SU-DHL-6 (cell line): ENCODE measurements around the gene TMC4.

ENCODE experiments used
- H2AFZ ChIP-seq: fragments of 200-600 bp; sonication (generic); 2 replicates; pipeline ENCODE4 v1.6.1; 2014; ENCODE audit warnings: low read depth, mild to moderate bottlenecking, moderate library complexity, mixed read lengths, antibody characterized with exemption, low read length; ENCODE audit not compliant: severe bottlenecking
- H3F3A ChIP-seq: fragments of 200-600 bp; shearing (Covaris generic); 2 replicates; pipeline ENCODE4 v1.6.0; 2016; ENCODE audit warnings: antibody characterized with exemption, mild to moderate bottlenecking; ENCODE audit not compliant: insufficient read depth
- H3K27ac ChIP-seq: fragments of 200-600 bp; sonication (generic); 2 replicates; pipeline ENCODE4 v1.5.1; 2016; ENCODE audit warnings: low read depth, mild to moderate bottlenecking, low read length, moderate library complexity, mixed read lengths
- H3K27me3 ChIP-seq: fragments of 200-600 bp; sonication (generic), shearing (Covaris generic); 2 replicates; pipeline ENCODE4 v1.6.0; 2014; ENCODE audit warnings: mild to moderate bottlenecking, low read length
- H3K36me3 ChIP-seq: fragments of 200-600 bp; sonication (generic); 2 replicates; pipeline ENCODE4 v1.6.1; 2014; ENCODE audit warnings: mild to moderate bottlenecking, low read length, mixed read lengths
- H3K4me2 ChIP-seq: fragments of 300-600, 200-600 bp; shearing (Covaris generic), sonication (generic); 2 replicates; pipeline ENCODE4 v1.6.0; 2014; ENCODE audit warnings: low read length, low read depth, mild to moderate bottlenecking; ENCODE audit not compliant: poor library complexity, severe bottlenecking
- H3K4me3 ChIP-seq: fragments of 200-600 bp; sonication (generic); 2 replicates; pipeline ENCODE4 v1.5.1; 2014; ENCODE audit warnings: antibody characterized with exemption, low read length, mild to moderate bottlenecking, mixed read lengths; ENCODE audit not compliant: insufficient read depth, poor library complexity, severe bottlenecking
- H3K79me2 ChIP-seq: fragments of 200-600 bp; sonication (generic); 2 replicates; pipeline ENCODE4 v1.6.1; 2014; ENCODE audit warnings: mild to moderate bottlenecking, low read length, moderate library complexity; ENCODE audit not compliant: insufficient read depth
- H3K9ac ChIP-seq: fragments of 200-600 bp; sonication (generic); 2 replicates; pipeline ENCODE4 v1.7.0; 2014; ENCODE audit warnings: mild to moderate bottlenecking, low read length
- H3K9me2 ChIP-seq: fragments of 200-600 bp; sonication (generic); replicated peaks from 2 replicates; pipeline ENCODE4 v1.6.1; 2014; ENCODE audit warnings: low read length; ENCODE audit not compliant: insufficient read depth
- H3K9me3 ChIP-seq: fragments of 200-600 bp; sonication (generic); 2 replicates; pipeline ENCODE4 v1.6.1; 2014; ENCODE audit warnings: low read length, mixed read lengths; ENCODE audit not compliant: insufficient read depth
- H4K20me1 ChIP-seq: fragments of 200-600 bp; sonication (generic); 2 replicates; pipeline ENCODE4 v1.6.1; 2014; ENCODE audit warnings: low read depth, mild to moderate bottlenecking, antibody characterized with exemption, low read length, moderate library complexity, mixed read lengths
- CTCF ChIP-seq: fragments of 200-600 bp; sonication (generic); IDR thresholded peaks from one replicate; pipeline ENCODE4 v1.5.1; 2017; ENCODE audit warnings: antibody characterized with exemption, mild to moderate bottlenecking, low read length, moderate library complexity; ENCODE audit not compliant: insufficient read depth, poor library complexity, severe bottlenecking
- EZH2phosphoT487 ChIP-seq: fragments of 200-600 bp; sonication (generic), shearing (Covaris generic); conservative IDR thresholded peaks from 2 replicates; pipeline ENCODE4 v1.6.1; 2018; ENCODE audit warnings: mild to moderate bottlenecking, antibody characterized with exemption, low read length, moderate library complexity, mixed read lengths

Gene TMC4

DNA sequence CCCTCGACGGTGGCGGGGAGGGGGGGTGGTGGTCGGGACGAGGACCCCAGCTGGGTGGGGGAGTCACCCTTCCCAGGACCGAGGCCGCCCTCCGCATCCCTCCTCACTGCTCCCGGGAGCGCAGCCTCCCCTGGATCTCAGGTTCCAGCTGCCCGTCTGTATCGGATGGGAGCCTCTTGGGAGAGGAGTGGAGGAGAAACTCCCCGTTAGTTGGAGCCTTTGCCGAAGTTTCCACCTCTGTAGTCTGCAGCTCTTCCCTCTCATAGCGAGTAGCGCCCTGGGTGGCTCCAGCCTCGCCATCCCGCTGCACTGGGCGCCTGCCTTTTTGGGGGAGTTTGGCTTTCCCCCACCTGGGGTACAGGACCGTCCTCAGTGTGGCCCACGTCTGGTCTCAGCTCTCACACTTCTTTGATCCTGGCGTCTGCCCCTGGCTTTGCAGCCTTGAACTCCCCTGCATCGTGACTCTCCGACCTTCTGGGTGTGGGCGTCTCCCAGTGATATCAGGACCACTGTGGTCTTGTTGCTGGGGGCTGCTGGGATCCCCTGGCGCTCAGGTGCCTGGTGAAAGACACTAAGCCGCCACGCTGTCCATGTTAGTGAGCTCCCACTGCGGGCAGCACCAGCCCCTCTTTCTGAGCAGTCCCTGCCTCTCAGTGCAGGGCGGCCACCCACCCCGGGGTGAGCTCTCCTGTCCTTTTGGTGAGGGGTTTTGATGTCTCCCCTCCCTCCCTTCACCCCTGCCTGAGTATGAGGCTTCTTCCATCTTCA, 34.3 kb downstream of the TMC4 start:
- Histone ChIP-seq H4K20me1 (no peaks in the 10 kb centered on the region; the same call in 1 of the 2 replicates), H3K4me2 (peak overlapping the region; percentile 73), H3K4me3 (peak overlapping the region; percentile 75), H3K9me2 (no peaks in the 10 kb centered on the region), H3K36me3 (no peaks in the 10 kb centered on the region), H3K27ac (peak overlapping the region; percentile 67; the same call in 1 of the 2 replicates), H3K27me3 (no peaks in the 10 kb centered on the region), H3K9ac (peak overlapping the region; percentile 88), H2AFZ (no peak overlapping the region), H3F3A (no peaks in the 10 kb centered on the region), H3K79me2 (peaks cover 50% of the 10 kb centered on the region), H3K9me3 (no peaks in the 10 kb centered on the region)
- TF ChIP-seq CTCF (no peak), EZH2phosphoT487 (no peak)

DNA sequence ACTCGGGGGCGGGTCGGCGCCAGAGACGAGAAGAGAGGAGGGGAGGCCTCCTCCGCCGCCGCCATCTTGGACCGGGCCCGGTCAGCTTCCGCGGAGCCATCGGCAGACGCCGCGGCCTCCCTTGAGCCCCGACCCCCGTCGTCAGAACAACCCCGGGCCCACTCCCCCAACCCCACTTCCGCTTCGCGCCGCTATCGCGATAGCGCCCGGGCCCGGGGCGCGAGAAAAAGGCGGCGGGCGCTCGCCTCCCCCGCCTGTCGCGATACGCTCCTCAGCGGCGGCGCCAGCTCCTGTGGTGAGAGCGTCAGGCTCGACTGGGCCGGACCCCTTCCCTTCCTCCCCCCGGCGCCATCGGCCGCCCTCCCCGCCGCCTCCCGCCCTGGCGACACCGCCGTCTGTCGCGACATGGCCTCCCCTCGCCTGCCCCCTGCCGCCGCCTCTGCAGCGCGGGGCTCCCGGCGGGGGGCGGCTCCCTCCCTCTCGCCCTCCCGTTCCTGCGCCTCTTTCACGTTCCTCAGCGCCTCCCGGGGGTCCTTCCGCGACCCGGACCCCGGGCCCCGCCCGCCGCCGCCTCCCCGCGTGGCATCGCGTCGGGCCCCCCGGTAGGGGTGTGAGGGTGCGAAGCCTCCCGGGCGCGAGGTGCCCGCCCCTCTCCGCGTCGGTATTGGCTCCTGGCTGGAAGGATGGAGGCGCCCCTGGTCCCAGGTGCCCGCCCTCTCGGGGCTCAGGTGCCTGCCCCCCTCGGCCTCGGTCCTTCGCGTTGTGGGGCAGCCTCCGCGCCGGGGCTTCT, 35.1 kb downstream of the TMC4 start, which contains the start of gene CNOT3:
Gene CNOT3 (plus strand): TSS at position 64 of the 790 bp plus-strand sequence. CDS start 5,217 bp downstream, outside the sequence.
- Histone ChIP-seq H3K9me2 (no peaks in the 10 kb centered on the region), H3K4me3 (peak within 1 kb of the TSS; percentile 75), H3K79me2 (peaks cover 50% of the 10 kb centered on the region), H3K4me2 (peak within 1 kb of the TSS; percentile 82), H3K9me3 (no peaks in the 10 kb centered on the region), H3K27ac (peak within 1 kb of the TSS; percentile 67), H3K9ac (peak within 1 kb of the TSS; percentile 88), H3K27me3 (no peaks in the 10 kb centered on the region), H2AFZ (peak within 1 kb of the TSS; percentile 69), H3F3A (no peaks in the 10 kb centered on the region), H4K20me1 (no peaks in the 10 kb centered on the region; the same call in 1 of the 2 replicates), H3K36me3 (no peaks in the 10 kb centered on the region)
- TF ChIP-seq EZH2phosphoT487: no peak
- no peak for TF ChIP-seq CTCF

- H3K27me3 ChIP-seq: no peaks in the 10 kb centered on the region
- peak overlapping the region; percentile 88 for H3K9ac ChIP-seq
- TF ChIP-seq CTCF (no peak), EZH2phosphoT487 (no peak)
- H3K79me2 ChIP-seq: peaks cover 43% of the 10 kb centered on the region
- peak overlapping the region; percentile 75 for H3K4me3 ChIP-seq
- no peaks in the 10 kb centered on the region for H3K9me3 ChIP-seq
- no peak overlapping the region for H3K27ac ChIP-seq
- H3K9me2 ChIP-seq: no peaks in the 10 kb centered on the region
- H3F3A ChIP-seq: no peaks in the 10 kb centered on the region
- H4K20me1 ChIP-seq: no peaks in the 10 kb centered on the region; the same call in 1 of the 2 replicates
- H3K4me2 ChIP-seq: peak overlapping the region; percentile 82
- no peaks in the 10 kb centered on the region for H3K36me3 ChIP-seq
- peak overlapping the region; percentile 69 for H2AFZ ChIP-seq
Observed at GRCh38 chr19:54136864-54137698, 35.9 kb downstream of the TMC4 start.
